ENCODE results near the gene TANGO2. TPM values are rescaled to one million over a fixed set of nuclear protein-coding genes. Genes with fewer than 3 reads are reported as not detected.

TANGO2 gene
- polyA plus RNA-seq, 1 of the 3 experiments (the other 2 are of a cell fraction): 20.7 TPM

- ChIA-PET CTCF (interaction anchor here (1.1 to 2.2 kb wide), 4 partner anchors 9 to 72 kb away, joined by 3 to 10 read pairs (median 4); partner anchors contain the start of gene RANBP1), POLR2A (no interaction called here)
- Histone ChIP-seq H3K27me3 (ENCODE audit: insufficient read depth) (no peaks in the 10 kb centered on the region), H3K27ac (ENCODE audit: low read depth in 2 of 2, low read length in 1 of 2) (no peak overlapping the region), H3K9me3 (no peaks in the 10 kb centered on the region), H3F3A (replicated peaks; ENCODE audit: insufficient read depth) (peaks cover 2% of the 10 kb centered on the region), H3K36me3 (replicated peaks in 1 of 2; ENCODE audit: control insufficient read depth in 1 of 2, insufficient read depth in 2 of 2, low read length in 1 of 2) (peaks cover 52% of the 10 kb centered on the region in 2 experiments), H3K4me1 (ENCODE audit: control insufficient read depth in 1 of 2, insufficient read depth in 2 of 2, low read depth in 1 of 2, low read length in 1 of 2) (peaks cover 7 to 27% of the 10 kb centered on the region in 2 experiments; a peak in 1 of 4 replicates), H2AFZ (ENCODE audit: low read depth) (no peak overlapping the region), H3K4me2 (no peak overlapping the region), H3K9ac (no peak overlapping the region), H3K9me2 (no peaks in the 10 kb centered on the region), H3K4me3 (ENCODE audit: low read depth in 2 of 2, low read length in 1 of 2) (no peak overlapping the region), H3K79me2 (ENCODE audit: insufficient read depth) (peaks cover 85% of the 10 kb centered on the region), H4K20me1 (ENCODE audit: insufficient read depth) (peaks cover 70% of the 10 kb centered on the region)
- DNase-seq: no peak
- TF ChIP-seq ELF1 (IDR thresholded peaks at IDR 0.05) (no peak), RAD21 (IDR thresholded peaks at IDR 0.05; ENCODE audit: low read length) (no peak), TAF1 (IDR thresholded peaks at IDR 0.05; ENCODE audit: borderline replicate concordance, low read depth, low read length) (no peak), IRF3 (IDR thresholded peaks at IDR 0.05; ENCODE audit: low read depth, low read length) (no peak), FOSL2 (IDR thresholded peaks at IDR 0.05; ENCODE audit: borderline replicate concordance, low read depth) (no peak), MAX (IDR thresholded peaks at IDR 0.05; ENCODE audit: low read depth) (no peak), CTCF (IDR thresholded peaks at IDR 0.05) (no peak), EP300 (IDR thresholded peaks at IDR 0.05; ENCODE audit: borderline replicate concordance in 1 of 2, low read depth in 1 of 2, low read length in 1 of 2) (no peak), FOXJ3 (CRISPR knock-in tag; IDR thresholded peaks at IDR 0.05) (no peak), USF1 (IDR thresholded peaks at IDR 0.05; ENCODE audit: borderline replicate concordance, low read depth) (no peak)
- WGBS (ENCODE audit: low lambda C conversion rate): 95% methylated on average over 12 of the region's 20 CpGs
These were observed 64.7 kb downstream of the TANGO2 start for GRCh38 chr22:20085651-20086050.

GRCh38 chr22:20086101-20086599 is 65.2 kb downstream of the TANGO2 start:
- H3K79me2 ChIP-seq (ENCODE audit: insufficient read depth): peaks cover 84% of the 10 kb centered on the region
- no peaks in the 10 kb centered on the region for H3K27me3 ChIP-seq (ENCODE audit: insufficient read depth)
- no peak overlapping the region for H2AFZ ChIP-seq (ENCODE audit: low read depth)
- DNase-seq: no peak
- TF ChIP-seq IRF3 (IDR thresholded peaks at IDR 0.05; ENCODE audit: low read depth, low read length): no peak
- no peak for TF ChIP-seq MEF2A (IDR thresholded peaks at IDR 0.05; ENCODE audit: borderline replicate concordance, low read depth)
- TF ChIP-seq EP300 (IDR thresholded peaks at IDR 0.05; ENCODE audit: borderline replicate concordance in 1 of 2, low read depth in 1 of 2, low read length in 1 of 2): no peak
- no peak for TF ChIP-seq YY1 (IDR thresholded peaks at IDR 0.05; ENCODE audit: low read depth)
- TF ChIP-seq RCOR1 (IDR thresholded peaks at IDR 0.05; ENCODE audit: low read length): no peak
- TF ChIP-seq GABPA (IDR thresholded peaks at IDR 0.05; ENCODE audit: low read depth): no peak
- TF ChIP-seq POLR2AphosphoS5 (IDR thresholded peaks at IDR 0.05; ENCODE audit: low read depth, low read length): no peak
- TF ChIP-seq EZH2phosphoT487 (IDR thresholded peaks at IDR 0.05; ENCODE audit: borderline replicate concordance, low read depth): no peak
- no peak for TF ChIP-seq MAX (IDR thresholded peaks at IDR 0.05; ENCODE audit: low read depth)
- TF ChIP-seq USF2 (IDR thresholded peaks at IDR 0.05; ENCODE audit: borderline replicate concordance, low read depth, low read length): no peak
- no peak for TF ChIP-seq NFIC (IDR thresholded peaks at IDR 0.05; ENCODE audit: borderline replicate concordance)
- H3K9me2 ChIP-seq: no peaks in the 10 kb centered on the region
- ChIA-PET CTCF (interaction anchor here (1.1 to 2.2 kb wide), 4 partner anchors 8 to 133 kb away, joined by 3 to 10 read pairs (median 4); partner anchors contain the start of gene RANBP1), POLR2A (no interaction called here)
- H3K9me3 ChIP-seq: no peaks in the 10 kb centered on the region
- peaks cover 7 to 22% of the 10 kb centered on the region in 2 experiments; a peak in 1 of 4 replicates for H3K4me1 ChIP-seq (ENCODE audit: control insufficient read depth in 1 of 2, insufficient read depth in 2 of 2, low read depth in 1 of 2, low read length in 1 of 2)
- no peak overlapping the region for H3K4me3 ChIP-seq (ENCODE audit: low read depth in 2 of 2, low read length in 1 of 2)
- H3F3A ChIP-seq (replicated peaks; ENCODE audit: insufficient read depth): peaks cover 2% of the 10 kb centered on the region
- H4K20me1 ChIP-seq (ENCODE audit: insufficient read depth): peaks cover 70% of the 10 kb centered on the region
- H3K9ac ChIP-seq: no peak overlapping the region
- H3K27ac ChIP-seq (ENCODE audit: low read depth in 2 of 2, low read length in 1 of 2): no peak overlapping the region
- WGBS (ENCODE audit: low lambda C conversion rate): 98% methylated on average over 24 of the region's 24 CpGs
- peaks cover 52 to 57% of the 10 kb centered on the region in 2 experiments for H3K36me3 ChIP-seq (replicated peaks in 1 of 2; ENCODE audit: control insufficient read depth in 1 of 2, insufficient read depth in 2 of 2, low read length in 1 of 2)
- no peak overlapping the region for H3K4me2 ChIP-seq
